Measurements from ENCODE around the gene GNPDA1.

Gene GNPDA1

GRCh38 chr5:141989720-141990119 is 23.1 kb downstream of the GNPDA1 start:
- DNase-seq, result no peak

- no peak for DNase-seq
Observed at GRCh38 chr5:141986072-141986471, 26.8 kb downstream of the GNPDA1 start.

DNA sequence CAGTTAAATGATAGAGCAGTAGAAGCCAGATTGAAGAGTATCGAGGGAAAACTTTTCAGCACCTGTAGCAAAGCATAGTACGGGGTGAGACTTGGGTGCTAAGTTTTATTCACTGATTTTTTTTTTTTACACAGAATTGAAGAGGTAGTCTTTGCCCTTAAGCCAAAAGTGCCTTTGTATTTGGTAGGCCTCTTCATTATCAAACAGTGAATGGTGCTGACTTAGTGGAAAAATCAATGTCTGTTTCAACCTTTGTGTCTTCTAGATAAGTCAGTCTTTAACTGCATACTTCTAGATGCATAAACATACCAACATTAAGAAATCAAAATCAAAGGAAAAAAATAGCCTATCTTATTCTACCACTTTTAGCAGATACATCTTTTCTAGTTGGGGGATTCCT is 30.2 kb downstream of the GNPDA1 start:
- DNase-seq, result no peak

GRCh38 chr5:141978389-141978788 is 34.4 kb downstream of the GNPDA1 start:
- no peak for DNase-seq

GRCh38 chr5:141976176-141976575 is 36.7 kb downstream of the GNPDA1 start:
- no peak for DNase-seq

DNA sequence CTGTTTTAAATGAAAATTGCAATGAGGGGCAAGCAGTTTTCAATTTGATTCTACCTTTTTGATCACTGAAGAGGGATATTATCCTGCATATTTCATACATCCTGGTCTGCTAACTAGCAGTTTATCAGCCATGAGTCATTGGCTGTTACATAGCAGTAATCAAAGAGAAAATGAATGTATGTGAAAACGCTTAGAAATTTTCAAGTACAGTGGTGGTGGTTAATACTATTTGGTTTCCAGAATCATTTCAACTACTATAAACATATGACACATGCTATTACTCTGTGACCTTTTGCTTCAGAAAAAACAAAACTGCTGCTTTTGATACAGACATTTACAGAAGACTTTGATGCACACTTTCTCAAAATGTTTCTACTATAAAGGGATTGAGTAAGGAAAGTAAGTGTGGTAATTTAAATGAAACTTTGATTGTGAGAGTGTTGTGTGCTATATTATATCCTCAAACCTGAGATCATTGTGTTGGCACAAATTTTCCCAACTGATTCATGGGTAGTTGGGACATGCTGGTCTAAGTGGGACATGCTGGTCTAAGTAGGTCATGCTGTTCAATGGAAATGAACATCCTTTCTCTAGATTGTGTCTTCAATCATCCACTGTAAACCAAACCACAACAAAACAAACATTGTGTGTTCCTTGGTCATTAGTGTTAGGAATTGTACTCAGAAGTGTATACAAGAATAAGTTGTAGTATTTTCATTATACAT is 38.8 kb downstream of the GNPDA1 start:
- no peak for DNase-seq

DNA sequence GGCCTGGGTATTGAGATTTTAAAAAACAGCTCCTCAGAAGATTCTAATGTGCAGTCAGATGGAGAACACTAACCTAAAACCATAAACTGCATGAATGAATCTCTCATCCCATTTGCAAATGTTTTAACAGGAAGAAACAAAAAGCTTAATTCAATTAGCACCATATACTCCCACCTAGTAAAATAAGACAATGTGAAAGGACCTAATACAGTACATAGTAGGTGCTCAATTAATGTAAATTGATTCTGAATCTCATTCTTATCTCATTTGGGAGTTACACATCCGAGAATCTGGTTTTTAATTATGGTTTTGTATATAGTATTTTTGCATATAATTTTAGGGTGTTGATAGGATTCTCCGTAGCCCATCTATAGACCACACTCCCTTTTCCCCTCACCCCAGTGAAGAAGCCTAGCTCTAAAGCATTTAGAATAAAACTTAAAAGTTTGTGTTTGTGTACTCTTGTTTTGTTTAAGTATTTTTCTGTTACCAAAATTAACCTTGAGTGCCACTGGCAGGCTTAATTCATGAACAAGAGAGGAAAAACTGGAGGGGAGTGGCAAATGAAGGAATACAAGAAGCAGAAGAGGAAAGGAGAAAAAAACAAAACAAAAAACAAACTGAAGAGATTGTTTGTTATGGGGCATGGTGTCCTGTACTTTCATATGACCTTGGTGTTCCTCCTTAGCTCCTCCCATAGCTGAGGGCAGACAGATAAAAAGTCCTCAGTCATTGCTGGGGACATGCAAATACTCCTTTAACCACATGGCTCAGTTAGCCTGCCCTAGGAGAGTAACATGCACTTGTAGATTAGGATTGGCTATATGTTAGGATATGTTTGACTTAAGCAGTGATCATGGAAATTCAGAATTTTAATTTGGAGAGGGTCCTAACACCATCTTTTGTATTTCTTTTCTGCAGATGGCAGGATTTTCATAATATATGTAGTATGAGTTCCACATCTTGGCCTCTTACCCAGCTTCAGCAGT is 42.8 kb downstream of the GNPDA1 start:
- no peak for DNase-seq

GRCh38 chr5:141968914-141969608 is 43.8 kb downstream of the GNPDA1 start, which contains the start of gene RNF14:
Gene RNF14 (plus strand): TSS chr5:141969105. CDS start chr5:141973589, 4,484 bp downstream.
- DNase-seq, result peak; percentile 80 to 90 (median 84)

- no peak for DNase-seq
Observed at GRCh38 chr5:141966963-141967333, 45.9 kb downstream of the GNPDA1 start.

GRCh38 chr5:141966275-141966962 is 46.4 kb downstream of the GNPDA1 start:
- DNase-seq, result no peak

DNA sequence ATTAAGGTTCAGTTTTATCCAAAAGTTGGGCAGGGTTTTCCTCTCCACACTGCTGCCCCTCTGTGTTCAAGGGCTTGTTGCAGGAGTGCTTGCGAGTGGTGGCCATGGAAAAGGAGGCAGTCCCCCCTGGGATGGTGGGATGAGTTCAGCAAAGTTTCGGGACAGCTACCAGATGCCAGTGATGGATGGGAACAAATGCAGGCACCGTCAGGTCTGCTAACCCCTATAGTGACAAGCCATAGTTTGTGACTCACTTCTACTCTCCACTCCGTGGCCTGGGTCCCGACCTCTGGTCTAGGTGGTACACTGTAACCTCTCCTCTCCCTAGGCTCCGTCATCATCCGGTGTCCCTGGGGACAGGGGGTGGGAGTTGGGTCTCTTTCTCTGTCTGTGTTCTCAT is 47.8 kb downstream of the GNPDA1 start:
- no peak for DNase-seq

- no peak for DNase-seq
Observed at GRCh38 chr5:141963701-141964100, 49.1 kb downstream of the GNPDA1 start.

DNA sequence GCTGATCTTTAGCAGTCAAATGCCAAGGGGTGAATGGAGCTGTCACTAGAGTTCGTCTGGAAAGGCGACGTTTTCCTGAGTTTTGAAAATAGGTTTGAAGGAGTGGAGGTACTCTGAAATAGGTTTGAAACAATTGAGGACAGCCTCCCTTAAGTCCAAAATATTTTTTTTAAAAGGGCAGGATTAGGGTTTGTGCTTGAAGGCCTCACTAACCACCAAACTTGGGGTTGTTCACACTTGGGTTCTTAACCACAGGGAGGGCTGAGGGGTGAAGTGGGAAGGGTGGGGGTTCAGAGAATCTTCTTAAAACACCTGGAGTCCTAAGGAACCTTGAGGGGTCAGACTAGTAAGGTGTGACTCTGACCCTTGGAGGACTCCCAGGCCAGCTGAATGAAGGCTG is 51.4 kb downstream of the GNPDA1 start:
- no peak for DNase-seq

DNA sequence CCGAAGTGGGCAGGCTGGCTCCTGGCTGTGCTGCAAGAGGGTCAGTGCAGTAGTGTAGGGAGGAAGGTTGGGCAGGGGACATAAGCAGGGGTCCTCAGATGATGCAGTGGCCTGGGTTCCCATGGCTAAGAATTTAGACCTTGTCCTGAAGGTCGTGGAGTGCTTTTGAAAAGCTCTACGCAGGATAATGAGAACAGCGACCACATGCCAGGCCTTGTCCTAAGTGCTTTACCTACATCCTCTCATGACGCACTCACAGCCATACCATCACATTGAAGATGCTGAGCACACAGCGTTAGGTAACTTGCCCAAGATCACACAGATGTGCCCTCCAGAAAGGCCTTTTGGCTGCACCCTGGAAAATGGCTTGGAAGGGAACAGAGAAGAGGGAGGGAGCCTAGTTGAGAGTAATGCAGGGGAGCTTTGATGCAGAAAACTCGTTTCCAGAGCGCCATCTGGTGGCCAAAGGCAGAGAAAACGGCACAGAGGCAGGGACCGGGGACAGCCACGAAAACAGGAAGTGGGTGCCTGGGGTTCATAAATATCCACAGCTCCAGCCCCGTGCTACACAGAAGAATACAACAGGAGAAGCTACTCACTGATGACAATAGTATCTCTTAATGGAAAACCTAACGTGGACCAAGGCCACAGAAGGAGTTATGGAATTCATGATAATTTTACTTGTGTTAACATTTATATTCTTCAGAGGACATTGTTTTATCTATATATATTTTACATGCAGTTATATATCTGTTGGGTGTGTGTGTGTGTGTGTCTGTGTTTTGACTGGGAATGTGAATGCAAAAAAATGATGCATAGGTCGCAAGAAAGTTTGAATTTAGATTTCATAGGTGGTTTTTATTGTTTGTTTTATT is 52.1 kb downstream of the GNPDA1 start:
- peak; percentile 69 to 83 (median 76) for DNase-seq

DNA sequence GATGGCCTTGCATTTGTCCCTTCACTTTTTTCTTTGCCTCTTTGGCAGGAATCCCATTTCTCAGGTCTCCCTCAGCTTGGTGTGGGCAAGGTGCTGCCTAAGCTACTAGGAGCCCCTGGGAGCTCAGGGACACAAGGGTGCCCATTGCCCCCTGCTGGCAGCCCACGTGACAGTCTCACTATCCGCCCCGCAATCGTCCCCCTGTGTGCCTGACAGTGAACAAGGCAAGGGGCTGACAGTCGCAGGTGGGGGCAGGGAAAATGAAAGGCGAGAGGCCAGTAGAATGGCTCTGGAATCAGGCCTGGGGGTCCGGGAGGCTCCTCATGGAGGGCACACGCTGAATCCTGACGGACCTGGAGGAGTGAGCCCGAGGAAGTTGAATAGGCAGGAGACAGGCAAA is 52.8 kb downstream of the GNPDA1 start:
- no peak for DNase-seq

DNA sequence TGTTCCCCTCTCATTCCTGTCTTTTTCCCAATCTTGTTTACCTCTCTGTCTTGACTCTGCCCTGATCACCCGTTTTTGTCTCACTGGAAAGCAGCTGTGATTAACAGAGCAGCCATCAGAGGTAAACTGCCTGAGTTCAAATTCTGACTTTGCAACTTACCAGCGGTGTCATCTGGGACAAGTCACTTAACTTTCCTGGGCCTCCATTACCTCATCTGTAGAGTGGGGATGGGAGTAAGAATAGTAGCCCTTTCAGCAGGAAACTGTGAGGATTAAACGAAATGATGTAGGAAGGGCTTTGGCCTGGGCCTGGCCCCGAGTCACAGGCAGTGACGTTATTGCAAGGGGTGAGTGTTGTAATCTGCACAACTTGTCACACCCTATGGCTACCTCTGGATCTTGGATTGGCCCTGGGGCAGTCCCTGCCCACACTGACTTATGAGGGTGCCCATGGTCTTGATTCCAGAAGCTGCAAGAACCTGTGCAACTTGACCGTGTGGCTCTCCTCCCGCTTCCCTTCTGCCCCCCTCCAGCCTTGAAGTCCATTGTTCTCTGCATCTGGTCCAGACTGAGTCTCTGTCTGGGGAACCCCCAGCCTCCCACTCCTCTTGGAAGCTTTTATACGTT is 54.2 kb downstream of the GNPDA1 start:
- DNase-seq, result no peak

GRCh38 chr5:141958113-141958512 is 54.7 kb downstream of the GNPDA1 start, which contains the start of gene PCDH12:
Gene PCDH12 (minus strand): TSS chr5:141958202. CDS start chr5:141957851, 351 bp downstream.
- DNase-seq, result no peak

- no peak for DNase-seq
Observed at GRCh38 chr5:141957367-141957996, 55.3 kb downstream of the GNPDA1 start.

- DNase-seq, result no peak
Observed at GRCh38 chr5:141954194-141954593, 58.6 kb downstream of the GNPDA1 start.

- no peak for DNase-seq
Observed at GRCh38 chr5:141952020-141952419, 60.8 kb downstream of the GNPDA1 start.
